Endothelial cell of hepatic sinusoid (primary cell): ENCODE data around the gene ACER3.

Experiments used
- in situ Hi-C: cut with HindIII; loops from 2 replicates; pipeline ENCODE4 v1.10.0; 2017; ENCODE audit warnings: low sequenced_read_pairs

Gene ACER3

DNA sequence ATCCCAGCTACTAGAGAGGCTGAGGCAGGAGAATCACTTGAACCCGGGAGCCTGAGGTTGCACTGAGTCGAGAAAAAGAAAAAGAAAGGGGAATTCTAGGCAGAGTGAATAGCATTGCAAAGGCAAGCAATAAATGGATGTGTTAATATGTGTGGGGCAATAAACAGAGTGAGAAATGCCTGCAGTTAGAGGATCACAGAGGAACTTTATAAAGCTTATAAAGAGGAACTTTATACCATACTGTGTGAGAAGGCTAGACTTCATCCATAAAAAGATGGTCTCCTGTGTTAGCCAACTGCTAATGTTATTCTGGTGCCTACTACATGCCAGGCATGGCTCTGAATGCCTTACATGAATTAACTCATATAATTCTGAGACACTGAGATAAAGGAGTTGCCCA lies 174.3 kb downstream of the ACER3 start:
- in situ Hi-C loops, result loop anchor here (5.0 kb wide), 1 partner anchor 52 kb away; no protein-coding TSS in a partner anchor

- in situ Hi-C loops, result loop anchor here (5.0 kb wide), 1 partner anchor 52 kb away; no protein-coding TSS in a partner anchor
These were observed 174.9 kb downstream of the ACER3 start for GRCh38 chr11:77035580-77035979.

- in situ Hi-C loops, result loop anchor here (5.0 kb wide), 1 partner anchor 51 kb away; no protein-coding TSS in a partner anchor
These were observed 175.7 kb downstream of the ACER3 start for GRCh38 chr11:77036398-77036797.

- in situ Hi-C loops, result loop anchor here (5.0 kb wide), 1 partner anchor 50 kb away; no protein-coding TSS in a partner anchor
These were observed 176.3 kb downstream of the ACER3 start for GRCh38 chr11:77037057-77037456.

DNA sequence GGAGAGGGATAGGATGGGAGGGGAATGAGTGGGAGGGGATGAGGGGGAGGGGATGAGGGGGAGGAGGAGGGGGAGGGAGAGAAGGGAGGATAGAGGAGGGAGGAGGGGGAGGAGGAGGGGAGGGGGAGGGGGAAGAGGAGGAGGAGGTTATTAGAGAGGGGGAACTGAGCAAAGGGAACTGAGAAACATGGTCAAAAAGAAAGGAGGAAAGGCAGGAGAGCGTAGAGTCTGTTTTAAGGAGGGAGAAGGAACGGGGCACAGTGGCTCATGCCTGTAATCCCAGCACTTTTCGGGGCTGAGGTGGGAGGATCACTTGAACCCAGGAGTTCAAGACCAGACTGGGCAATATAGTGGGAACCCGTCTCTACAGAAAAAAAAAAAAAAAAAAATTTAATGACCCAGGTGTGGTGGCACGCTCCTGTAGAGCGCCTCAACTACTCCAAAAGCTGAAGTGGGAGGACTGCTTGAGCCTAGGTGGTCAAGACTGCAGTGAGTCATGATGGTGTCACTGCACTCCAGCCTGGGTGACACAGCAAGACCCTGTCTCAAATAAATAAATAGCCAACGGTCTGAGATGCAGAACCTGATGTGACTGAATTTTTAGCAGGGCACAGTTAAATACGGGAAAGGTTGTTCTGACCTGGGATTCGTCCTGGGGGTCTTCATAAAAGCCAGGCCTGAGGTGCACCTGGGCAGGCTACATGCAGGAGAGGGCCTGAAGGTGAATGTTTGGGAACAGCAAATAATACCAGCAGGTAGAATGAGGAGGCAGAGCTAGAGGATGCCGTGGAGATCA lies 177.5 kb downstream of the ACER3 start:
- in situ Hi-C loops, result loop anchor here (5.0 kb wide), 1 partner anchor 49 kb away; no protein-coding TSS in a partner anchor

GRCh38 chr11:77038825-77039326 lies 178.2 kb downstream of the ACER3 start:
- in situ Hi-C loops, result loop anchor here (5.0 kb wide), 1 partner anchor 48 kb away; no protein-coding TSS in a partner anchor

DNA sequence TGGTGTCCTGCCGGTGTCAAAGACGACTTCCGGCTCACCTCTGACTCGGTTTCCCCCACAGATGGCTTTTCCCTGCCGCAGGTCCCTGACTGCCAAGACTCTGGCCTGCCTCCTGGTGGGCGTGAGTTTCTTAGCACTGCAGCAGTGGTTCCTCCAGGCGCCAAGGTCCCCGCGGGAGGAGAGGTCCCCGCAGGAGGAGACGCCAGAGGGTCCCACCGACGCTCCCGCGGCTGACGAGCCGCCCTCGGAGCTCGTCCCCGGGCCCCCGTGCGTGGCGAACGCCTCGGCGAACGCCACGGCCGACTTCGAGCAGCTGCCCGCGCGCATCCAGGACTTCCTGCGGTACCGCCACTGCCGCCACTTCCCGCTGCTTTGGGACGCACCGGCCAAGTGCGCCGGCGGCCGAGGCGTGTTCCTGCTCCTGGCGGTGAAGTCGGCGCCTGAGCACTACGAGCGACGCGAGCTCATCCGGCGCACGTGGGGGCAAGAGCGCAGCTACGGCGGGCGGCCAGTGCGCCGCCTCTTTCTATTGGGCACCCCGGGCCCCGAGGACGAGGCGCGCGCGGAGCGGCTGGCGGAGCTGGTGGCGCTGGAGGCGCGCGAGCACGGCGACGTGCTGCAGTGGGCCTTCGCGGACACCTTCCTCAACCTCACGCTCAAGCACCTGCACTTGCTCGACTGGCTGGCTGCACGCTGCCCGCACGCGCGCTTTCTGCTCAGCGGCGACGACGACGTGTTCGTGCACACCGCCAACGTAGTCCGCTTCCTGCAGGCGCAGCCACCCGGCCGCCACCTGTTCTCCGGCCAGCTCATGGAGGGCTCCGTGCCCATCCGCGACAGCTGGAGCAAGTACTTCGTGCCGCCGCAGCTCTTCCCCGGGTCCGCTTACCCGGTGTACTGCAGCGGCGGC lies 179.0 kb downstream of the ACER3 start:
- in situ Hi-C loops, result loop anchor here (5.0 kb wide), 1 partner anchor 48 kb away; no protein-coding TSS in a partner anchor

GRCh38 chr11:77040401-77040777 lies 179.7 kb downstream of the ACER3 start:
- in situ Hi-C loops, result no loop called here

- in situ Hi-C loops, result no loop called here
These were observed 180.2 kb downstream of the ACER3 start for GRCh38 chr11:77040889-77041288.

DNA sequence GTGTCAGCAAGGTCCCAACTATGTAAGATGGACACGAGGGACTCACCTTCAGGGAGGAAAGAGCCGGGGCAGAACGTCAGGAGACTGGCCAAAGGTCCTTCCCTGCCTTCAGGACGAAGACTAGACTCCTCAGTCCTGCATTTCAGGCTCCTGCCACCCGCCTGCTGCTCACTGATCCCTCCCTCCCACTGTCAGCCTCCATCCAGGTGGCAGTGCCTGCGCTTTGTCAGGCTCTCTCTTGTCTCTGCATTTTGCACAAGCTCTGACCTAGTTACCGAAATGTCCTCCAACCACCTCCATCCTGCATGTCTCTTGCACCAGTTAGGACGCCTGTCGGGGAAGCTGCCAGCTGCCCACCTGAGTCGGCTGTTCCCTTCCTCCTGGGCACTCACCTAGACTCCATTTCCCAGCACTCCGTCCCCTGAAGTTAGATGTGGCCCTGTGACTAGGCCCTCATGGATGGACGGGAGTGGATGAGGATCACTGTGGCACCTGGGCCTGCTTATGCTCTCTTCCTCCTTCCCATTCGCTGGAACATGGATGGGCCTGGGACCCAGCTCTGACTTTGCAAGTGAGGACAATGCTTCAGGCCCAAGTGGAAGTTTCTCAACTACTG lies 181.5 kb downstream of the ACER3 start:
- in situ Hi-C loops, result no loop called here

GRCh38 chr11:77044356-77044755 lies 183.6 kb downstream of the ACER3 start:
- in situ Hi-C loops, result no loop called here

DNA sequence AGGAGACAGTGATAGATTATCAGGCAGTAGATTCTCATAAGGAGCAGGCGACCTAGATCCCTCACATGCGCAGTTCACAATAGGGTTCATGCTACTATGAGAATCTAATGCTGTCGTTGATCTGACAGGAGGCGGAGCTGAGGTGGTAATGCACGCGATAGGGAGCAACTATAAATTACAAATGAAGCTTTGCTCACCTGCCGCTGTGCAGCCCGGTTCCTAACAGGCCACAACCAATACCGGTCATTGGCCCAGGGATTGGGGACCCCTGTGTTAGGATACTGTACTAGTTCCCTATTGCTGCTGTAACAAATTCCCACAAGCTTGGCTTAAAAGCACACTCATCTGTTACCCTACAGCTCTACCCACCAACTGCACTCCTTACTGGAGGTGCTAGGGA lies 184.2 kb downstream of the ACER3 start:
- in situ Hi-C loops, result loop anchor here (5.0 kb wide), 1 partner anchor 92 kb away; no protein-coding TSS in a partner anchor

- in situ Hi-C loops, result loop anchor here (5.0 kb wide), 1 partner anchor 91 kb away; no protein-coding TSS in a partner anchor
These were observed 185.4 kb downstream of the ACER3 start for GRCh38 chr11:77046060-77046501.

DNA sequence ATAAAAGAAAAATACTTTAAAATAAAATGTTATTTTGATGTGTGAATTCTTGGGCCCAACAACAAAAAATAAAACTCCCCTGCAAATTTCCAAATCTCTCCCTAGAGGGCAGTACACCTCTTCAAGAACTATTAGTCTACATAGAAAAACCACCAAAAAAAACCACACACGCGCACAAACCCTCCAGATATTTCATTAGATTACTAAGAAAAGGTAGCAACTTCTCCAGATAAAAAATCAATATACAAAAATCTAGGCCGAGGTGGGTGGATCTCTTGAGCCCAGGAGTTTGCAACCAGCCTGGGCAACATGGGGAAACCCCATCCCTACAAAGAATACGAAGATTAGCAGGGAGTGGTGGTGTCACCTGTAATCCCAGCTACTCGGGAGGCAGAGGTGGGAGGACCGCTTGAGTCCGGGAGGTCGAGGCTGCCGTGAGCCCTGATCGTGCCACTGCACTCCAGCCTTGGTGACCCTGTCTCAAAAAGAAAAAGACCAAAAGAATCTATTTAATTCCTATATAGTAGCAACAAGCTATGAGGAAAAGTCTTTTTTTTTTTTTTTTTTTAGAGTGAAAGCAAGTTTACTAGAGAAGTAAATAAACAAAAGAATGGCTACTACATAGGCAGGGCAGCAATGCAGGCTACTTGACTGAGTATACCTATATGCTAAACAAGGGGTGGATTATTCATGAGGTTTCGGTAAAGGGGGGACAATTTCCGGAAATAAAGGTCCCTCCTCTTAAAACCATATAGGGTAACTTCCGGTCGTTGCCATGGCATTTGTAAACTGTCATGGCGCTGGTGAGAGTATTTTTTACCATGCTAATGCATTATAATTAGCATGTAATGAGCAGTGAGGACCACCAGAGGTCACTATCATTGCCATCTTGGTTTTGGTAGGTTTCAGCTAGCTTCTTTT lies 186.5 kb downstream of the ACER3 start:
- in situ Hi-C loops, result loop anchor here (5.0 kb wide), 1 partner anchor 90 kb away; no protein-coding TSS in a partner anchor

GRCh38 chr11:77047928-77048446 lies 187.3 kb downstream of the ACER3 start:
- in situ Hi-C loops, result loop anchor here (5.0 kb wide), 1 partner anchor 89 kb away; no protein-coding TSS in a partner anchor

GRCh38 chr11:77049026-77049425 lies 188.3 kb downstream of the ACER3 start:
- in situ Hi-C loops, result loop anchor here (5.0 kb wide), 1 partner anchor 88 kb away; no protein-coding TSS in a partner anchor

- in situ Hi-C loops, result no loop called here
These were observed 190.8 kb downstream of the ACER3 start for GRCh38 chr11:77051511-77051910.

- in situ Hi-C loops, result no loop called here
These were observed 191.8 kb downstream of the ACER3 start for GRCh38 chr11:77052518-77052917.
